Natural killer cell (primary cell): ENCODE results near the gene KCTD4. TPM values are rescaled to one million over a fixed set of nuclear protein-coding genes. Genes with fewer than 3 reads are reported as not detected.
"Not testable (repeated sequence)": the region's sequence is repeated elsewhere in the genome, so short reads cannot be mapped to it uniquely, and the experiment has no call there.

Source experiments
- ATAC-seq, 3 donors: fragments of 150-1000 bp in 2 of 3; fragments of 200-7000 bp in 1 of 3; cut with Tn5 transposase; 1 replicate in 1 of 3; 2 replicates in 2 of 3; pipeline ENCODE4 v1.10.0; 2021; ENCODE audit warnings: mild to moderate bottlenecking in 2 of 3, moderate library complexity in 2 of 3
- DNase-seq, 2 donors: peaks; one replicate each; pipeline versions ENCODE4 v3.0.0 to v3.0.0-alpha.2; 2013 to 2021; ENCODE audit warnings: mixed read lengths in 1 of 2
- H3K27ac ChIP-seq: one replicate; pipeline ENCODE4 v1.5.1; 2013; ENCODE audit warnings: mild to moderate bottlenecking, low read length
- H3K27me3 ChIP-seq: one replicate; pipeline ENCODE4 v1.6.1; 2013; ENCODE audit warnings: low read length; ENCODE audit not compliant: control insufficient read depth, insufficient read depth
- H3K36me3 ChIP-seq: one replicate; pipeline ENCODE4 v1.6.1; 2013; ENCODE audit warnings: low read length; ENCODE audit not compliant: control insufficient read depth, insufficient read depth
- H3K4me1 ChIP-seq: one replicate; pipeline ENCODE4 v1.6.1; 2013; ENCODE audit warnings: low read length; ENCODE audit not compliant: control insufficient read depth, insufficient read depth
- H3K4me3 ChIP-seq: one replicate; pipeline ENCODE4 v1.5.1; 2013; ENCODE audit warnings: low read length
- H3K9me3 ChIP-seq: one replicate; pipeline ENCODE4 v1.6.1; 2013; ENCODE audit warnings: low read length; ENCODE audit not compliant: control insufficient read depth, insufficient read depth
- H3K27ac Mint-ChIP-seq, 2 donors: one replicate each; pipeline ENCODE4 v1.8.0; 2022; ENCODE audit warnings: mild to moderate bottlenecking in 2 of 2, mixed read lengths in 2 of 2, moderate library complexity in 1 of 2
- H3K27me3 Mint-ChIP-seq, 2 donors: one replicate each; pipeline ENCODE4 v1.8.0; 2022; ENCODE audit warnings: low read depth in 2 of 2, mixed read lengths in 2 of 2
- H3K36me3 Mint-ChIP-seq: one replicate; pipeline ENCODE4 v1.8.0; 2022; ENCODE audit warnings: mixed read lengths
- H3K4me1 Mint-ChIP-seq, 2 donors: one replicate each; pipeline ENCODE4 v1.8.0; 2022; ENCODE audit warnings: mixed read lengths in 2 of 2
- H3K4me3 Mint-ChIP-seq: one replicate; pipeline ENCODE4 v1.8.0; 2022; ENCODE audit warnings: mild to moderate bottlenecking, moderate library complexity, mixed read lengths
- H3K9me3 Mint-ChIP-seq, 2 donors: one replicate each; pipeline ENCODE4 v1.8.0; 2022; ENCODE audit warnings: mixed read lengths in 2 of 2
- CTCF ChIP-seq: fragments of 200-600 bp; IDR thresholded peaks from one replicate; pipeline ENCODE4 v1.8.0; 2022; ENCODE audit warnings: antibody characterized with exemption
- WGBS: methylation state at CpG from one replicate; pipeline ENCODE4 v1.1.7; 2013; ENCODE audit warnings: missing lambda C conversion rate; ENCODE audit not compliant: insufficient coverage; 5-methylcytosine and 5-hydroxymethylcytosine counted together
- intact Hi-C: fragments of 100-400 bp; cut with micrococcal nuclease; formaldehyde crosslinking; loops from one replicate; pipeline ENCODE4 v1.14.2; 2022
- total RNA-seq, 4 donors: library from RNA; stranded (reverse); fragments of 120-200 nt in 1 of 4; gene quantifications; one replicate each; pipeline versions ENCODE4 v1.2.3 to v1.2.4, GENCODE V29; 2013 to 2022

Gene KCTD4
- total RNA-seq, 3 donors from 2014 or later (not counting 1 experiment from before 2014, with no cell fraction given): not detected

GRCh38 chr13:45195421-45195820, 5.4 kb downstream of the KCTD4 start:
- H3K27ac Mint-ChIP-seq: no peak overlapping the region
- intact Hi-C loops: no loop called here
- WGBS: no CpG with 5 or more reads among the region's 1 CpG

GRCh38 chr13:45194081-45194939, 6.5 kb downstream of the KCTD4 start:
- H3K27me3 ChIP-seq: no peaks in the 10 kb centered on the region
- ATAC-seq (no peak), DNase-seq (no peak)

More at GRCh38 chr13:45195421-45195820, 5.4 kb downstream of the KCTD4 start:
- Histone ChIP-seq H3K9me3 (no peaks in the 10 kb centered on the region), H3K4me3 (no peak overlapping the region), H3K27ac (no peak overlapping the region), H3K27me3 (no peaks in the 10 kb centered on the region), H3K36me3 (no peaks in the 10 kb centered on the region), H3K4me1 (no peaks in the 10 kb centered on the region)
- no peak for ATAC-seq
- no peak for DNase-seq
- TF ChIP-seq CTCF: no peak
- H3K27me3 Mint-ChIP-seq: no peaks in the 10 kb centered on the region
- peaks cover 20 to 22% of the 10 kb centered on the region in 2 donors for H3K4me1 Mint-ChIP-seq
- H3K36me3 Mint-ChIP-seq: no peaks in the 10 kb centered on the region
- no peaks in the 10 kb centered on the region for H3K9me3 Mint-ChIP-seq
- no peak overlapping the region for H3K4me3 Mint-ChIP-seq

GRCh38 chr13:45191874-45192273, 9.0 kb downstream of the KCTD4 start:
- Histone ChIP-seq H3K9me3 (no peaks in the 10 kb centered on the region), H3K27me3 (no peaks in the 10 kb centered on the region), H3K27ac (no peak overlapping the region), H3K4me3 (no peak overlapping the region), H3K4me1 (no peaks in the 10 kb centered on the region), H3K36me3 (no peaks in the 10 kb centered on the region)
- Mint-ChIP-seq H3K9me3 (no peaks in the 10 kb centered on the region), H3K36me3 (no peaks in the 10 kb centered on the region), H3K4me3 (no peak overlapping the region), H3K27me3 (no peaks in the 10 kb centered on the region), H3K4me1 (peaks cover 7 to 12% of the 10 kb centered on the region in 2 donors), H3K27ac (no peak overlapping the region)
- TF ChIP-seq CTCF: no peak
- WGBS: no CpG with 5 or more reads among the region's 1 CpG
- intact Hi-C loops: no loop called here
- ATAC-seq (no peak), DNase-seq (no peak)

More at GRCh38 chr13:45194081-45194939, 6.5 kb downstream of the KCTD4 start:
- Histone ChIP-seq H3K9me3 (no peaks in the 10 kb centered on the region), H3K4me1 (no peaks in the 10 kb centered on the region), H3K4me3 (no peak overlapping the region), H3K27ac (no peak overlapping the region), H3K36me3 (no peaks in the 10 kb centered on the region)
- H3K4me1 Mint-ChIP-seq: peaks cover 14 to 16% of the 10 kb centered on the region in 2 donors
- no peaks in the 10 kb centered on the region for H3K9me3 Mint-ChIP-seq
- TF ChIP-seq CTCF: no peak
- H3K27me3 Mint-ChIP-seq: no peaks in the 10 kb centered on the region
- H3K36me3 Mint-ChIP-seq: no peaks in the 10 kb centered on the region
- H3K4me3 Mint-ChIP-seq: no peak overlapping the region
- H3K27ac Mint-ChIP-seq: no peak overlapping the region
- intact Hi-C loops: no loop called here
- 95% methylated on average over 14 of the region's 15 CpGs for WGBS

- H3K4me1 Mint-ChIP-seq, H3K4me1 ChIP-seq, H3K36me3 ChIP-seq, intact Hi-C loops, H3K9me3 Mint-ChIP-seq, H3K27ac Mint-ChIP-seq, ATAC-seq, DNase-seq, H3K4me3 Mint-ChIP-seq, H3K36me3 Mint-ChIP-seq, H3K27me3 ChIP-seq, H3K9me3 ChIP-seq, H3K4me3 ChIP-seq, H3K27me3 Mint-ChIP-seq, H3K27ac ChIP-seq: not testable (repeated sequence)
Observed at GRCh38 chr13:45189511-45189910, 11.3 kb downstream of the KCTD4 start.

DNA sequence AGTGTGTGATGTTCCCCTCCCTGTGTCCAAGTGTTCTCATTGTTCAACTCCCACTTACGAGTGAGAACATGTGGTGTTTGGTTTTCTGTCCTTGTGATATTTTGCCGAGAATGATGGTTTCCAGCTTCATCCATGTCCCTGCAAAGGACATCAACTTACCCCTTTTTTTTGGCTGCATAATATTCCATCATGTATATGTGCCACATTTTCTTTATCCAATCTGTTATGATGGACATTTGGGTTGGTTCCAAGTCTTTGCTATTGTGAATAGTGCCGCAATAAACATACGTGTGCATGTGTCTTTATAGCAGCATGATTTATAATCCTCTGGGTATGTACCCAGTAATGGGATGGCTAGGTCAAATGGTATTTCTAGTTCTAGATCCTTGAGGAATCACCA, 11.8 kb downstream of the KCTD4 start:
- H3K9me3 Mint-ChIP-seq, H3K4me3 Mint-ChIP-seq, H3K36me3 Mint-ChIP-seq, H3K27ac ChIP-seq, H3K36me3 ChIP-seq, H3K27me3 Mint-ChIP-seq, H3K4me1 ChIP-seq, intact Hi-C loops, H3K27ac Mint-ChIP-seq, H3K27me3 ChIP-seq, H3K4me3 ChIP-seq, ATAC-seq, DNase-seq, H3K9me3 ChIP-seq: not testable (repeated sequence)
- H3K4me1 Mint-ChIP-seq: peaks cover 11 to 12% of the 10 kb centered on the region in 2 donors
- 100% methylated on average over 2 of the region's 4 CpGs for WGBS
